NOMO-1 treated with DMSO at 0.1 percent for 48 hours (cell line): ENCODE data around the gene NOXA1.
"Not testable (repeated sequence)": the region's sequence is repeated elsewhere in the genome, so short reads cannot be mapped to it uniquely, and the experiment has no call there.

Experiments used
- DNase-seq: peaks from one replicate; lab custom pipeline; 2025; ENCODE audit not compliant: unreplicated experiment; lab: John Stamatoyannopoulos, UW

Gene NOXA1, protein sequence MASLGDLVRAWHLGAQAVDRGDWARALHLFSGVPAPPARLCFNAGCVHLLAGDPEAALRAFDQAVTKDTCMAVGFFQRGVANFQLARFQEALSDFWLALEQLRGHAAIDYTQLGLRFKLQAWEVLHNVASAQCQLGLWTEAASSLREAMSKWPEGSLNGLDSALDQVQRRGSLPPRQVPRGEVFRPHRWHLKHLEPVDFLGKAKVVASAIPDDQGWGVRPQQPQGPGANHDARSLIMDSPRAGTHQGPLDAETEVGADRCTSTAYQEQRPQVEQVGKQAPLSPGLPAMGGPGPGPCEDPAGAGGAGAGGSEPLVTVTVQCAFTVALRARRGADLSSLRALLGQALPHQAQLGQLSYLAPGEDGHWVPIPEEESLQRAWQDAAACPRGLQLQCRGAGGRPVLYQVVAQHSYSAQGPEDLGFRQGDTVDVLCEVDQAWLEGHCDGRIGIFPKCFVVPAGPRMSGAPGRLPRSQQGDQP

GRCh38 chr9:137422604-137423513, at the start of gene NOXA1, which contains the start of gene EXD3:
NOXA1 (plus strand) TSS chr9:137423393; CDS start chr9:137423530, 137 bp downstream.
EXD3 (minus strand) TSS chr9:137423162; CDS start chr9:137395357, 27,805 bp downstream.
- peak; percentile 93 for DNase-seq

GRCh38 chr9:137373611-137373980, 49.6 kb upstream of the NOXA1 start:
- no peak for DNase-seq

DNA sequence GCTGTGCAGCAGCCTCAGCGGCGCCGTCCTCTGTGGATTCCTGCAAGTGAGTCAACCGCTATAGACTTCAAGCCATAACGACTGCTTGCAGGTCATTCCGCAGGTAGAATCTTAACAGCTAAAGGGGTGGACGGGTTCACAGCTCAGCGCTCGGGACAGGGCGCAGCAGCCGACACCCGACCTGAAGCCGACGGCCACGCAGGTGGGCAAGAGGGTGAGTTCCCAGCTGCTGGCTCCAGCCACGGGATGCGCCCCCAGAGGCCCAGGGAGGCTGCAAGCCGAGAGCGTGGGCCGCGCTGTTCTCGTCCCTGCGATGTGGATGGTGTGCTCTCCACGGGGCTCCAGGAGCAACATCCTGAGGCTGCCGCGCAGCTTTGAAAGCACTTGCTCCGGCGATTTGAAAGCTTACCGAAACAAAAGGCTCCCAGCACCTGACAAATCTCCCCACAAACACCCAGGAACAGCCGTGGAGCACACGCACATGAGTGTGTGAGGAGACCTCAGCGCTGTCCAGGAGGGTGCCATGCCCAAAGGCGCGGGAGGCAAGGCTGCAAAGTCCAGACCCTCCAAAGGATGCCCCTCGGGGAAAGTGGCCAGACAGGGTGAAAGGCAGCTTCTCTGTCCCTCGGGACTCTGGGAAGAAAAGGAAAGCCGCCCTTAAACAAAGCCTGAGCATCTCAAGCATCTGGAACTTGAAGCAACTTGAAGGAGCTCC, 48.9 kb upstream of the NOXA1 start:
- DNase-seq: no peak

DNA sequence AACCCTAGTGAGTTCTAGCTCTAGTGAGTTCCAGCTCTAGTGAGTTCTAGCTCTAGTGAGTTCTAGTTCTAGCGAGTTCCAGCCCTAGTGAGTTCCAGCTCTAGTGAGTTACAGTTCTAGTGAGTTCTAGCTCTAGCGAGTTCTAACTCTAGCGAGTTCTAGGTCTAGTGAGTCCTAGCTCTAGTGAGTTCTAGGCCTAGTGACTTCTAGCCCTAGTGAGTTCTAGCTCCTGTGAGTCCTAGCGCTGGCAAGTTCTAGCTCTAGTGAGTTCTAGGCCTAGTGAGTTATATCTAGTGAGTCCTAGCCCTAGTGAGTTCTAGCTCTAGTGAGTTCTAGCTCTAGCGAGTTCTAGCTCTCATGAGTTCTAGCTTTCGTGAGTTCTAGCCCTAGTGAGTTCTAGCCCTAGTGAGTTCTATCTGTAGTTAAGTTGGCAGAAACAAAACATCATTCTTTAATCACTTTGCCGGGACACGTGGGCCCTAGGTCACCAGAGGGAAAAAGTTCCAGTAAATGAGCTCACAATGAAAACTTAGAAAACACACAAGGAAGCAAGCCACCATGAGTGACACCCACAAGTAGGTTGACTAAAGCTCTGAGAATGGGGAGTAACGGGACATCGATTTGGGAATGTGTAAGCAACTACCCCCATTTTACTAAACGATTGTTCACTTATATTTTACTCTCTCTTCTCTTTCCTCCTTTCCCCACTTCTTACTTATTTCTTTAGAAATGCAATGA, 47.7 kb upstream of the NOXA1 start:
- no peak for DNase-seq

DNA sequence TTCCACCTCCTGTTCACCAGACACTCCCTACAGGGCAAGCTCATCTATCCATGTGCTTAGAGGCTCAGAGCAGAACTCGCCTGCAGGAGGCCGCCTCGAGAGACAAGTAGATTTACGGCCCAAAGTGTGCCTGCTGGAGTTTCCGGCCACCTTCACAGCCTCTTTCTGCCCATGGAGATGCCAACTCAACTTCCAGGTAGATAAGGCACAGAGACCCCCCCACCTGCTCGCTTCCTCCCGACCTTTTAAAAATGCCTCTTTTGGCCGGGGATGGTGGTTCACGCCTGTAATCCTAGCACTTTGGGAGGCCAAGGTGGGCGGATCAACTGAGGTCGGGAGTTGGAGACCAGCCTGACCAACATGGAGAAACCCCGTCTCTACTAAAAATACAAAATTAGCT, 46.8 kb upstream of the NOXA1 start:
- no peak for DNase-seq

- not testable (repeated sequence) for DNase-seq
Observed at GRCh38 chr9:137378688-137379410, 44.3 kb upstream of the NOXA1 start.

DNA sequence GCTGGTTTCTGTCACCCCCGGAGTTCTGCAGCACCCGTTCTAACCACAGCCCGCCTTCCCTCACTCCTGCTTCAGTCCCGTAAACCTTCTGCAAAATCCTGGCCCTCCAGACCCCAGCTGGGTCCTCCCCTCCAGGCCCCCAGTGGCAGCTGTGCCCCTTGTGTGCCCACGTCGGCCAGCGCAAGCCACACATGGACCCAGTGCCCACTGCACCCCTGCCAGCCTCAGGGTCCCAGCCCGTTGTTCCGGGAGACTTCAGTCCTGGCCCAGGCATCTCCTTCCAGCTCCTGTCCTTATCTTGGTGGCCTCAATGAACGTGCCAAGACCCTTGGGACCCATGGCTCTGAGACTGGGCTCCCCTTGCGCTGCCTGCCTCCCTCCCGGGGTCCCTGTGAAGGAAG, 43.4 kb upstream of the NOXA1 start:
- no peak for DNase-seq

DNA sequence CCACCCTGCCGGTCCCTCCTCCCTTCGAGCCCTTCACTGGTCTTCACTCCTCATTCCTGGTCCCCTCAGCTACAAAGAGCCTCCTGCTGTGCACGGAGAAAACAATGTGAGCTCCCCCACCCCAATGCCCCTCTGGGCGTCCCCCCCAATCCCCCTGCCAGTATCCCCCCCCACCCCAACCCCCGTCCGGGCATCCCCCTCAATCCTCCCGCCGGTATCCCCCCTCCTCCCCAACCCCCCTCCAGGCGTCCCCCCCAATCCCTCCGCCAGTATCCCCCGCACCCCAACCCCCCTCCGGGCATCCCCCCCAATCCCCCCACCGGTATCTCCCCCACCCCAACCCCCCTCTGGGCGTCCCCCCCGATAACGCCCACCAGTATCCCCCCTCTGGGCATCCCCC, 43.0 kb upstream of the NOXA1 start:
- no peak for DNase-seq

GRCh38 chr9:137380606-137381005, 42.6 kb upstream of the NOXA1 start:
- no peak for DNase-seq

GRCh38 chr9:137381501-137382443, 41.4 kb upstream of the NOXA1 start:
- DNase-seq: no peak

- no peak for DNase-seq
Observed at GRCh38 chr9:137382444-137383080, 40.6 kb upstream of the NOXA1 start.

- no peak for DNase-seq
Observed at GRCh38 chr9:137383081-137383783, 40.0 kb upstream of the NOXA1 start.

- DNase-seq: no peak
Observed at GRCh38 chr9:137383784-137384756, 39.1 kb upstream of the NOXA1 start.

- no peak for DNase-seq
Observed at GRCh38 chr9:137385061-137385655, 38.0 kb upstream of the NOXA1 start.

DNA sequence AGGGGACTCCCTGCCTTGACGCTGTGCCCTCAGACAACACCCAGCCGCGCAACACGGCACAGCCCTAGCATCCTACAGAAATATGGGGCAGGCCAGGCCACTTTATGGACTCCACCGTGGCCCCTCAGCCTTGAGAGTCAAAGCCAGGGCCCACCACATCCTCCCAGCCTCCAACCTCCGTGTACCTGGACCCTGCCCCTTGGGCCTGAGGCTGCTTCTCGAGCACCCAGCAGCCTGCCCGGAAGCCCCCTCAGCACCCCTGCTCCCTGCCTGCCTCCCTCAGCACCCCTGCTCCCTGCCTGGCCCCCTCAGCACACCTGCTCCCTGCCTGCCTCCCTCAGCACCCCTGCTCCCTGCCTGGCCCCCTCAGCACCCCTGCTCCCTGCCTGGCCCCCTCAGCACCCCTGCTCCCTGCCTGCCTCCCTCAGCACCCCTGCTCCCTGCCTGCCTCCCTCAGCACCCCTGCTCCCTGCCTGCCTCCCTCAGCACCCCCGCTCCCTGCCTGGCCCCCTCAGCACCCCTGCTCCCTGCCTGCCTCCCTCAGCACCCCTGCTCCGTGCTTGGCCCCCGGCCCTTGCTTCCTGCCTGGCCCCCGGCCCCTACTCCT, 36.6 kb upstream of the NOXA1 start:
- not testable (repeated sequence) for DNase-seq
